Suprapubic skin (tissue), 4 donors: ENCODE measurements around the gene IDI2. TPM values are rescaled to one million over a fixed set of nuclear protein-coding genes. Genes with fewer than 3 reads are reported as not detected.
A peak's percentile ranks its signal among the peaks of the same experiment; 100 is the strongest.

ENCODE experiments used
- DNase-seq, 2 donors: peaks; one replicate each; pipeline ENCODE4 v3.0.0-alpha.2; 2019; ENCODE audit warnings: low spot score in 2 of 2
- H3K27ac ChIP-seq: fragments of 200-600 bp; sonication (generic); one replicate; pipeline ENCODE4 v1.5.1; 2019
- H3K27me3 ChIP-seq: fragments of 200-600 bp; sonication (generic); one replicate; pipeline ENCODE4 v1.5.1; 2019
- H3K36me3 ChIP-seq: fragments of 200-600 bp; sonication (generic); one replicate; pipeline ENCODE4 v1.5.1; 2019
- H3K4me1 ChIP-seq: fragments of 200-600 bp; sonication (generic); one replicate; pipeline ENCODE4 v1.5.1; 2019
- H3K4me3 ChIP-seq: fragments of 200-600 bp; sonication (generic); one replicate; pipeline ENCODE4 v1.5.1; 2019; ENCODE audit warnings: mild to moderate bottlenecking
- H3K9me3 ChIP-seq: fragments of 200-600 bp; sonication (generic); one replicate; pipeline ENCODE4 v1.5.1; 2019
- EP300 ChIP-seq: sonication (generic); formaldehyde crosslinking; IDR thresholded peaks from one replicate; pipeline ENCODE4 v1.6.1; 2017; ENCODE audit warnings: antibody characterized with exemption
- POLR2A ChIP-seq, 2 donors: fragments of 450-650 bp; IDR thresholded peaks; one replicate each; pipeline ENCODE4 v1.6.1; 2017; ENCODE audit warnings: antibody characterized with exemption in 2 of 2, mild to moderate bottlenecking in 2 of 2, moderate library complexity in 2 of 2
- POLR2AphosphoS5 ChIP-seq, 3 donors: sonication (generic); formaldehyde crosslinking; IDR thresholded peaks; one replicate each; pipeline ENCODE4 v1.6.1; 2017; ENCODE audit warnings: antibody characterized with exemption in 3 of 3
- WGBS: methylation state at CpG from one replicate; pipeline ENCODE4 v1.1.5; 2018; 5-methylcytosine and 5-hydroxymethylcytosine counted together
- total RNA-seq, 4 donors: library from RNA; depleted of rRNA; stranded (reverse); fragments of >200 nt; gene quantifications; one replicate each; pipeline ENCODE4 v1.1.0, GENCODE V29; 2016
- TF ChIP-seq, protein P1 (sequence below), 2 donors: fragments of 200-600 bp in 1 of 2; fragments of 450-650 bp in 1 of 2; sonication (generic) in 1 of 2; IDR thresholded peaks; one replicate each; pipeline ENCODE4 v1.5.1; 2016 to 2019; ENCODE audit warnings: antibody characterized with exemption in 2 of 2, mild to moderate bottlenecking in 1 of 2, moderate library complexity in 1 of 2

Gene IDI2
- total RNA-seq, 4 donors from 2014 or later = not detected

- TF ChIP-seq POLR2A (IDR thresholded peaks at IDR 0.05) = no peak
- TF ChIP-seq EP300 = no peak
- peak in 1 of 3 donors; percentile 22 for TF ChIP-seq POLR2AphosphoS5 (IDR thresholded peaks at IDR 0.05)
- TF ChIP-seq, protein P1, sequence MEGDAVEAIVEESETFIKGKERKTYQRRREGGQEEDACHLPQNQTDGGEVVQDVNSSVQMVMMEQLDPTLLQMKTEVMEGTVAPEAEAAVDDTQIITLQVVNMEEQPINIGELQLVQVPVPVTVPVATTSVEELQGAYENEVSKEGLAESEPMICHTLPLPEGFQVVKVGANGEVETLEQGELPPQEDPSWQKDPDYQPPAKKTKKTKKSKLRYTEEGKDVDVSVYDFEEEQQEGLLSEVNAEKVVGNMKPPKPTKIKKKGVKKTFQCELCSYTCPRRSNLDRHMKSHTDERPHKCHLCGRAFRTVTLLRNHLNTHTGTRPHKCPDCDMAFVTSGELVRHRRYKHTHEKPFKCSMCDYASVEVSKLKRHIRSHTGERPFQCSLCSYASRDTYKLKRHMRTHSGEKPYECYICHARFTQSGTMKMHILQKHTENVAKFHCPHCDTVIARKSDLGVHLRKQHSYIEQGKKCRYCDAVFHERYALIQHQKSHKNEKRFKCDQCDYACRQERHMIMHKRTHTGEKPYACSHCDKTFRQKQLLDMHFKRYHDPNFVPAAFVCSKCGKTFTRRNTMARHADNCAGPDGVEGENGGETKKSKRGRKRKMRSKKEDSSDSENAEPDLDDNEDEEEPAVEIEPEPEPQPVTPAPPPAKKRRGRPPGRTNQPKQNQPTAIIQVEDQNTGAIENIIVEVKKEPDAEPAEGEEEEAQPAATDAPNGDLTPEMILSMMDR (IDR thresholded peaks at IDR 0.05) = no peak
- Histone ChIP-seq H3K27ac (peak overlapping the region; percentile 19), H3K4me1 (peaks cover 58% of the 10 kb centered on the region), H3K27me3 (no peaks in the 10 kb centered on the region), H3K9me3 (no peaks in the 10 kb centered on the region), H3K36me3 (no peaks in the 10 kb centered on the region), H3K4me3 (no peak overlapping the region)
- WGBS = 63% methylated on average over 8 of the region's 8 CpGs
- no peak for DNase-seq
Observed at GRCh38 chr10:1059902-1060301, 34.2 kb upstream of the IDI2 start.

DNA sequence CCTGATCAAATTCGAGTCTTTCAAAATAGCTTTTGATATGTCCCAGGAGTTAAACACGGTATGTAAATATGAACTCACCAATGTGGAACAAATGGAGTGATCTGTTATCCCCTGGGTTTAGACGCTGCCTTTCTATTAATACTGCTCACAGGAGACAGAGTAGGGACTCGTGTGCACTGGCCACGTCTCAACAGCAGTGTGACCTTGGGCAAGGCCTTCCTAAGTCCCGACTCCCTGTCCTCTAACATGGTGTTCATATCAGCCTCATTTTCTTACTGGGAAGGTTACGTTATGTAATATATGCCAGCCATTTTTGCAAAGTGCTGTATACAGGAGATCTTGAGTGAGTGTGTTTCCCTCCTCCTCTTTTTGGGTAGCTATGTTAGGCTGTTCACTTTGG, 32.4 kb upstream of the IDI2 start:
- no peak overlapping the region for H3K27ac ChIP-seq
- H3K4me1 ChIP-seq = peaks cover 72% of the 10 kb centered on the region
- no peak for TF ChIP-seq POLR2A (IDR thresholded peaks at IDR 0.05)
- no peak for TF ChIP-seq EP300
- TF ChIP-seq, protein P1 (IDR thresholded peaks at IDR 0.05) = no peak
- no peak for TF ChIP-seq POLR2AphosphoS5 (IDR thresholded peaks at IDR 0.05)
- no peaks in the 10 kb centered on the region for H3K27me3 ChIP-seq
- H3K36me3 ChIP-seq = peaks cover 7% of the 10 kb centered on the region
- 72% methylated on average over 7 of the region's 7 CpGs for WGBS
- H3K4me3 ChIP-seq = no peak overlapping the region
- no peak for DNase-seq
- no peaks in the 10 kb centered on the region for H3K9me3 ChIP-seq

DNA sequence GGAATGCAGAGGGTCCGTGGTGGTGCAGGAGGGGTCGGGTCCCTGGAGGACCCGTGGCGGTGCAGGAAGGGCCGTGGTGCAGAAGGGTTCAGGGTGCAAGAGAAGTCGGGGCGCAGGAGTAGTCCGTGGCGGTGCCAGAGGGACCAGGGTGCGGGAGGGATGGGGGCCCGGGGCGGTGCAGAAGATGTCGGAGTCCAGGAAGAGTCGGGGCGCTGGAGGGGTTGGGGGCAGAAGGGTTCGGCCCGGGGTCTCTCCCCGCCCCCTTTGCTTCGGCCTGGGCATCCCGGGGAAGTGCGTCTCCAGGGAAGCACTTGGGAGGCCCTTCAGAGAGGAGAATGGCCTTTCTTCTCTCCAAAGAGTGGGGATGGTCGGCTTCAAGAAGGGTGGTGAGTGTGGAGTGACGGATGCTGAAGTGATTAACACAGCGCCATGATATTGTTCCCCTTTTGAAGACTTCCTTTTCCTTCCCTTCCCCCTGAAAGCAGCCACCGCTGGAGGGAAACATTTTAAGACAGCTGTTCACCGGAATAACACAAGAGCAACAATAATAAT, 31.5 kb upstream of the IDI2 start:
- no peak for DNase-seq
- Histone ChIP-seq H3K27ac (peak overlapping the region; percentile 100), H3K4me1 (peaks cover 71% of the 10 kb centered on the region), H3K27me3 (no peaks in the 10 kb centered on the region), H3K36me3 (peaks cover 13% of the 10 kb centered on the region), H3K9me3 (no peaks in the 10 kb centered on the region), H3K4me3 (peak overlapping the region; percentile 97)
- 1% methylated on average over 26 of the region's 26 CpGs for WGBS
- TF ChIP-seq, protein P1 (IDR thresholded peaks at IDR 0.05) = no peak
- TF ChIP-seq POLR2A (IDR thresholded peaks at IDR 0.05) (no peak), POLR2AphosphoS5 (IDR thresholded peaks at IDR 0.05) (no peak), EP300 (no peak)

GRCh38 chr10:1056326-1057105, 30.9 kb upstream of the IDI2 start, which contains the start of gene WDR37:
WDR37 (plus strand) TSS chr10:1056385; CDS start chr10:1072156, 15,771 bp downstream.
- TF ChIP-seq POLR2A (IDR thresholded peaks at IDR 0.05) (peak in 1 of 2 donors; percentile 61), EP300 (no peak), POLR2AphosphoS5 (IDR thresholded peaks at IDR 0.05) (peak; percentile 16 to 73 (median 32))
- TF ChIP-seq, protein P1 (IDR thresholded peaks at IDR 0.05) = no peak
- peak; percentile 92 to 93 for DNase-seq
- peak within 1 kb of the TSS; percentile 100 for H3K27ac ChIP-seq
- under 1% methylated on average over 33 of the region's 87 CpGs for whole genome bisulfite sequencing
- H3K4me1 ChIP-seq = peaks cover 67% of the 10 kb centered on the region
- H3K27me3 ChIP-seq = no peaks in the 10 kb centered on the region
- peak within 1 kb of the TSS; percentile 97 for H3K4me3 ChIP-seq
- peaks cover 13% of the 10 kb centered on the region for H3K36me3 ChIP-seq
- no peaks in the 10 kb centered on the region for H3K9me3 ChIP-seq

DNA sequence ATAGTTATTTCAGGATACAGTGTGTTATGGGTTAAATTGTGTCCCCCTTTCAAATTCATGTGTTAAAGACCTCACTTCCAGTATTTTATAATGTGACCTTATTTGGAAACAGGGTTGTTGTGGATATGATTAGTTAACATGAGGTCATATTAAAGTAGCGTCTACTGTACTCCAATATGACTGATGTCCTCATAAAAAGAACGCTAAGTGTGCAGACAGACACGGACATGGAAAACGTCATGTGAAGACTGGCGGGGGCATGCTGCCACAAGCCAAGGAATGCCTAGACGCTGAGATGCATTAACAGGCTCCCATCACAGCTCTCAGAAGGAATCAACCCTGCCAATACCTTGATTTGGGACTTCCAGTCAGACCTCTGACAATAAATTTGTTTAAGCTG, 29.0 kb upstream of the IDI2 start:
- Histone ChIP-seq H3K4me3 (no peak overlapping the region), H3K36me3 (peaks cover 13% of the 10 kb centered on the region), H3K9me3 (no peaks in the 10 kb centered on the region), H3K4me1 (peaks cover 70% of the 10 kb centered on the region), H3K27ac (peak overlapping the region; percentile 3), H3K27me3 (no peaks in the 10 kb centered on the region)
- DNase-seq = no peak
- no peak for TF ChIP-seq POLR2A (IDR thresholded peaks at IDR 0.05)
- TF ChIP-seq POLR2AphosphoS5 (IDR thresholded peaks at IDR 0.05) = no peak
- TF ChIP-seq EP300 = no peak
- TF ChIP-seq, protein P1 (IDR thresholded peaks at IDR 0.05) = no peak
- WGBS = 13% methylated on average over 6 of the region's 6 CpGs
